Smooth muscle cell (in vitro differentiated cells): ENCODE data around the gene HERPUD1. TPM values are rescaled to one million over a fixed set of nuclear protein-coding genes. Genes with fewer than 3 reads are reported as not detected.
"Not testable (repeated sequence)": the region's sequence is repeated elsewhere in the genome, so short reads cannot be mapped to it uniquely, and the experiment has no call there.

Experiments
- DNase-seq: peaks from one replicate; lab custom pipeline; 2025; ENCODE audit not compliant: unreplicated experiment; lab: John Stamatoyannopoulos, UW
- H2AFZ ChIP-seq: fragments of 200-600 bp; sonication (generic); 2 replicates; pipeline ENCODE4 v1.6.0; 2016; ENCODE audit warnings: antibody characterized with exemption, low read depth, mild to moderate bottlenecking
- H3F3A ChIP-seq: fragments of 200-600 bp; sonication (generic); 2 replicates; pipeline ENCODE4 v1.6.0; 2017; ENCODE audit warnings: antibody characterized with exemption, low read depth
- H3K27ac ChIP-seq: fragments of 200-600 bp; sonication (generic); 2 replicates; pipeline ENCODE4 v1.5.1; 2016; ENCODE audit warnings: low read depth, mild to moderate bottlenecking
- H3K27me3 ChIP-seq: fragments of 200-600 bp; sonication (generic); 2 replicates; pipeline ENCODE4 v1.6.1; 2016; ENCODE audit warnings: low read depth, mild to moderate bottlenecking
- H3K36me3 ChIP-seq: fragments of 200-600 bp; sonication (generic); 2 replicates; pipeline ENCODE4 v1.5.1; 2016; ENCODE audit warnings: low read depth
- H3K4me1 ChIP-seq: fragments of 200-600 bp; sonication (generic); 2 replicates; pipeline ENCODE4 v1.5.1; 2016; ENCODE audit warnings: low read depth
- H3K4me2 ChIP-seq: fragments of 200-600 bp; sonication (generic); 2 replicates; pipeline ENCODE4 v1.6.0; 2016; ENCODE audit warnings: mild to moderate bottlenecking
- H3K4me3 ChIP-seq: fragments of 200-600 bp; sonication (generic); 2 replicates; pipeline ENCODE4 v1.5.1; 2016; ENCODE audit warnings: mild to moderate bottlenecking
- H3K79me2 ChIP-seq: fragments of 200-600 bp; sonication (generic); 2 replicates; pipeline ENCODE4 v1.6.0; 2016; ENCODE audit warnings: low read depth, mild to moderate bottlenecking
- H3K9ac ChIP-seq: fragments of 200-600 bp; sonication (generic); 2 replicates; pipeline ENCODE4 v1.6.0; 2016; ENCODE audit warnings: low read depth
- H3K9me3 ChIP-seq: fragments of 200-600 bp; sonication (generic); replicated peaks from 2 replicates; pipeline ENCODE4 v1.5.1; 2016; ENCODE audit warnings: low read depth
- H4K20me1 ChIP-seq: fragments of 200-600 bp; sonication (generic); 2 replicates; pipeline ENCODE4 v1.6.0; 2016; ENCODE audit warnings: low read depth
- CTCF ChIP-seq: fragments of 200-600 bp; sonication (generic); IDR thresholded peaks from 2 replicates; pipeline ENCODE4 v1.5.1; 2017; ENCODE audit warnings: borderline replicate concordance, mild to moderate bottlenecking, antibody characterized with exemption; ENCODE audit not compliant: insufficient read depth, poor library complexity, severe bottlenecking
- WGBS: methylation state at CpG from one replicate; pipeline ENCODE4 v1.1.7; 2016; ENCODE audit warnings: low lambda C conversion rate; 5-methylcytosine and 5-hydroxymethylcytosine counted together
- polyA plus RNA-seq: library from polyadenylated mRNA; unstranded; fragments of >200 nt; fragmentation: Nextera tagmentation; extraction: Ambion mirVana; gene quantifications from 2 replicates; pipeline ENCODE4 v1.2.1, GENCODE V29; 2016
- total RNA-seq: library from RNA; depleted of rRNA; stranded (reverse); fragments of >200 nt; gene quantifications from 2 replicates; pipeline ENCODE4 v1.2.3, GENCODE V29; 2014

Gene HERPUD1
- total and polyA plus RNA-seq, 2 experiments from 2014 or later = 253 to 291 TPM

- Histone ChIP-seq H3K36me3 (no peaks in the 10 kb centered on the region), H3K9me3 (no peaks in the 10 kb centered on the region), H3F3A (no peaks in the 10 kb centered on the region), H3K4me2 (peak within 1 kb of the TSS; percentile 95), H3K79me2 (no peaks in the 10 kb centered on the region), H3K9ac (peak within 1 kb of the TSS; percentile 63), H4K20me1 (no peaks in the 10 kb centered on the region), H2AFZ (peak within 1 kb of the TSS; percentile 88), H3K27me3 (peaks cover 7% of the 10 kb centered on the region), H3K27ac (no peak within 1 kb of the TSS), H3K4me1 (no peaks in the 10 kb centered on the region), H3K4me3 (peak within 1 kb of the TSS; percentile 87)
- DNase-seq = peak; percentile 37
- 8% methylated on average over 60 of the region's 64 CpGs for WGBS
- no peak for TF ChIP-seq CTCF
Measured at GRCh38 chr16:56988948-56989945, 57.3 kb downstream of the HERPUD1 start, which contains the start of gene NLRC5. TSS of gene NLRC5 (plus strand) at chr16:56989557. CDS start at chr16:57020713, 31,156 bp downstream.

GRCh38 chr16:56989988-56990387, 58.0 kb downstream of the HERPUD1 start:
- Histone ChIP-seq H3K4me2 (peak overlapping the region; percentile 95), H3K27me3 (peaks cover 7% of the 10 kb centered on the region), H2AFZ (peak overlapping the region; percentile 88), H4K20me1 (no peaks in the 10 kb centered on the region), H3K9ac (peak overlapping the region; percentile 63), H3K36me3 (no peaks in the 10 kb centered on the region), H3K27ac (no peak overlapping the region), H3F3A (no peaks in the 10 kb centered on the region), H3K4me1 (no peaks in the 10 kb centered on the region), H3K79me2 (no peaks in the 10 kb centered on the region), H3K9me3 (no peaks in the 10 kb centered on the region), H3K4me3 (peak overlapping the region; percentile 87)
- no peak for TF ChIP-seq CTCF
- DNase-seq = no peak
- WGBS = 63% methylated on average over 7 of the region's 7 CpGs

GRCh38 chr16:56990407-56991286, 58.7 kb downstream of the HERPUD1 start:
- Histone ChIP-seq H3K9ac (no peak overlapping the region), H3K27ac (no peak overlapping the region), H3K79me2 (no peaks in the 10 kb centered on the region), H2AFZ (no peak overlapping the region), H3K9me3 (no peaks in the 10 kb centered on the region), H3K4me1 (no peaks in the 10 kb centered on the region), H3K4me3 (no peak overlapping the region), H4K20me1 (no peaks in the 10 kb centered on the region), H3K36me3 (no peaks in the 10 kb centered on the region), H3K4me2 (peak overlapping the region; percentile 95), H3K27me3 (peaks cover 7% of the 10 kb centered on the region), H3F3A (no peaks in the 10 kb centered on the region)
- 93% methylated on average over 16 of the region's 16 CpGs for WGBS
- TF ChIP-seq CTCF = no peak
- no peak for DNase-seq

- H3K4me2 ChIP-seq, H3K79me2 ChIP-seq, H3K4me1 ChIP-seq: not testable (repeated sequence)
Measured at GRCh38 chr16:56992431-56992830, 60.5 kb downstream of the HERPUD1 start.

More at GRCh38 chr16:56992431-56992830, 60.5 kb downstream of the HERPUD1 start:
- not testable (repeated sequence) for H3F3A ChIP-seq, H3K9ac ChIP-seq, H4K20me1 ChIP-seq, H3K27me3 ChIP-seq, DNase-seq, H3K9me3 ChIP-seq, H2AFZ ChIP-seq, H3K4me3 ChIP-seq, H3K36me3 ChIP-seq, H3K27ac ChIP-seq
- 94% methylated on average over 1 of the region's 1 CpG for WGBS
